Dermis blood vessel endothelial cell (primary cell): ENCODE measurements around the gene CLDN16. TPM values are rescaled to one million over a fixed set of nuclear protein-coding genes. Genes with fewer than 3 reads are reported as not detected.

Source experiments
- DNase-seq: peaks from one replicate; pipeline ENCODE4 v3.0.0; 2010
- total RNA-seq: library from RNA; depleted of rRNA; stranded (reverse); fragments of >200 nt; gene quantifications from 2 replicates; pipeline ENCODE4 v1.2.3, GENCODE V29; 2014

CLDN16 gene
- total RNA-seq, 1 donor from 2014 or later: 0.34 TPM

GRCh38 chr3:190381441-190381840, 6.5 kb upstream of the CLDN16 start:
- DNase-seq: no peak

- no peak for DNase-seq
Measured at GRCh38 chr3:190382082-190382481, 5.9 kb upstream of the CLDN16 start.

- peak; percentile 77 for DNase-seq
Measured at GRCh38 chr3:190384309-190384756, 3.6 kb upstream of the CLDN16 start.

DNA sequence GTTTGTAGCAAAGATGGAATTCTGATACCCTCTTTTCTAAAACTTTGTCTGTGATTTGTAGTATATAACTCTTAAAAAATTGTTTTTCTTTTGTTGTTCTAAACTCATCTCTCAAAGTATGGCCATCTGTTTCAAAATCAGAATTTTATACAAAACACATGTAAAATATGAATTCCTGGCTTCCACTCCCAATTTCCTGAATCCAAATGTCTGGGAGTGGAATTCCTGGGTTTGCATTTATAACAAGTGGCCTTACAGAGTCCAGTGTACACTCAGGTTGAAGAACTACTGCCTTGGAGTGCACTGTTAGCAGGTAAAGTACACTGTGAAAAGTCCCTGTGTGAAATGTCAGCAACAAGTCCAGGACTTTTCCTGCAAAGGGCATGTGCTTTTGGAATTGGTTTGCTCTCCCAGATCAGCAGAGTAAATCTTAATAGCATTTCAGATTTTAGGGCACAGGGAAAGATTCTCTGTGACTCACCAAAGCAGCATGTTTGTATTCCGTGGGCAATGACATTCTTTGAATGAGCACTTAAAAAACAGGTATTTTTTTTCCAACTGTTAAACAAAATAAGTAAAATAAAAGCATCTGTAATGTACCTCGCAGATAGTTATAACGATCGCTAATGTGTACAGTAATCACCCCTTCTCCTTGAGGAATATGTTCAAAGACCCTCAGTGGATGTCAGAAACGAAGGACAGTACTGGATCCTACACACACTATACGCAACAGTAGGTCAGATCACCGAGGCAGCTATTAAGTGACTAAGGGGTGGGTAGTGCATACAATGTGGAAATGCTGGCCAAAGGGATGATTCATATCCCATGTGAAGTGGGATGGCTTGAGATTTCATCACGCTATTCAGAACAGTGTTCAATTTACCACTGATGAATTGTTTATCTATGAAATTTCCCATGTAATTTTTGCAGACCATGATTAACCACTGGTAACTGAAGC, 2.0 kb upstream of the CLDN16 start:
- peak; percentile 95 for DNase-seq

DNA sequence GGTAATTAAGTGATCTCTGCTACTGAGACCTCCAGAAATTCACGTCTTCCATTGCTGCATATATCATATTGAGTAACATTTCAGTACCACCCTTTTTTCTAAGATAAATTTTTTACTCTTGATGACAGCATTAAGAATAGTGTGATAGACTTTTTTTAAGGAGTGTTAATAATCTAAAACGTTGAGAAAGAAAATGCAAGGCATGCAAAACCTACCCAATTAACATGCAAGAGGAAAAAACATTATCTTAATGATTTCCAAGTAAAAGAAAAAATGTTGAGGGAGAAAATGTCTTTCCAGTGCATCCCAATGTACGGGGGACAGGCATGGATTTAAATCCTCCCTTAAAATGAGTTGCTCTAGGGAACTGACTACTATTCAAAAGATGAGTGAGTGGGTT, 740 bp downstream of the CLDN16 start:
- DNase-seq: no peak

GRCh38 chr3:190396001-190396400, 8.0 kb downstream of the CLDN16 start:
- DNase-seq: no peak

- DNase-seq: no peak
Measured at GRCh38 chr3:190397889-190398288, 9.9 kb downstream of the CLDN16 start.

GRCh38 chr3:190399677-190400076, 11.7 kb downstream of the CLDN16 start:
- DNase-seq: no peak

DNA sequence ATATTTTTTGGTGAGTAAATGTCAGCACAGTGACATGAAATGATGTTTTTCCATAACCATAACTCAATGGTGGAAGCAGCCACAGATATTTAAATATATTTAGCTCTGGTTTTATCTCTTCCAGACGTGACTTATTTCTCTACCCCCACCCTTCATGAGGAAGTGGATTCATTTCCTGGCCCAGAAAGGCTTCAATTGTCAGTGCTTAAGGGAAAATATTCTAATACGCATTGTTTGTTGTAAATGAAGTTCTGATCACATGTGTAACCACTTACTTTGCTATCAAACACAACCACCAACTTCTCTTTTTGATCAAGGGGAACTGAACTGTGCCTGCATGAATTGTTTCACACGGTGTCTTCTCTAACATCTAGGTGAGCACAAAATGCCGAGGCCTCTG, 14.0 kb downstream of the CLDN16 start:
- DNase-seq: peak; percentile 87

GRCh38 chr3:190404715-190405114, 16.8 kb downstream of the CLDN16 start:
- DNase-seq: no peak

- no peak for DNase-seq
Measured at GRCh38 chr3:190414297-190414696, 26.3 kb downstream of the CLDN16 start.

DNA sequence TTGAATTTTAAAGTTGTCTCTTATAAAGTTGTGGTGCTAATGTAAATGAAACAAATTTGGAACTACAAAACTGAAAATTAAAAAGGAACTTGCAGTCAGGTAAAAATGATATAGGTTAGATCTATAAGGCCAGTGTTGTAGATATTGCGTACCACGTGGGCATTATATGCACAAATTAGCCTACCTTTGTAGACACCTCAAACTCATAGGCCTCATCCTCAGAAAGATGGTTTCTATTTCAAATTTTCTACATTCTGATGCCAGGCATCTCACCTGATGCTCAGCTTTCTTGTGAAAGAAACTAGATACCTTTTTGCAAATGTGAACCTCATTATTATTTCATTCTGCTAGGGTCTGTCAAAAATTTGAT, 36.1 kb downstream of the CLDN16 start:
- DNase-seq: no peak

DNA sequence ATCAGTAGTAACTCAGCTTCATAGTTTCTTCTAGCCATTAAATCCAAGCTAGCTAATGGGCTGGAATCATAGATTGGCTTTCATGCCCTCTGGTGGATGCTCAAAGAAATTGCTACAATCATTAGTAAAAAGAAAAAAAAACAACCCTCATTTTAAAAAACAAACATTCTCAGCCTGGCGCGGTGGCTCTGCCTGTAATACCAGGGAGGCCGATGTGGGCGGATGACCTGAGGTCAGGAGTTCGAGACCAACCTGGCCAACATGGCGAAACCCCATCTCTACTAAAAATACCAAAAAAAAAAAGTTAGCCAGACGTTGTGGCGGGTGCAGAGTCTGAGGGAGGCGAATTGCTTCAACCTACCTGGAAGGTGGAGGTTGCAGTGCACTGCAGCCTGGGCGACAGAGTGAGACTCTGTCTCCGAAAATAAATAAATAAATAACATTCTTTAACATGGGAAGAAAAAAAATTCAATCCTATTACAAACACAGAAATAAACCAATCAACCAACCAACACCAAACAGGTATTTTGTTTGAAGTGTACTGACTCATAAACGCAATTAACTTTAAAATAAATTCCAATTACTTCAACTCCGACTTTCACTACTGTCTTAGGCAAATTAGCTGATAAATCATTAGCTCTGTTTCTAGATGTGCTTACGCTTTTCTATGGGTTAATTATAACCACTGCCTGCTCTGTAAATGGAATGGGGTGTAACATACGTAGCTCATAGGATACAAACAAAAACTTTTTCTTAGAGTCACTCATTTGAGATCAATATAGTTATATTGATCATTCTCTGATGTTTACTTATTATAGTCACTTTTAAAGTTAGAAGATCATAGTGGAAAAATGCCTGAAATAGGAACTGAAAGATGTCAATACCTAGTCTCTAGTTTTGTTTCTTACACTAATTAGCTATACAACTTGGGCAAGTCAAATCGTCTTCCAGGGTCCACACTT, 36.8 kb downstream of the CLDN16 start:
- DNase-seq: peak; percentile 80

- DNase-seq: no peak
Measured at GRCh38 chr3:190425833-190426232, 37.9 kb downstream of the CLDN16 start.

GRCh38 chr3:190426806-190427507, 39.0 kb downstream of the CLDN16 start:
- DNase-seq: no peak

DNA sequence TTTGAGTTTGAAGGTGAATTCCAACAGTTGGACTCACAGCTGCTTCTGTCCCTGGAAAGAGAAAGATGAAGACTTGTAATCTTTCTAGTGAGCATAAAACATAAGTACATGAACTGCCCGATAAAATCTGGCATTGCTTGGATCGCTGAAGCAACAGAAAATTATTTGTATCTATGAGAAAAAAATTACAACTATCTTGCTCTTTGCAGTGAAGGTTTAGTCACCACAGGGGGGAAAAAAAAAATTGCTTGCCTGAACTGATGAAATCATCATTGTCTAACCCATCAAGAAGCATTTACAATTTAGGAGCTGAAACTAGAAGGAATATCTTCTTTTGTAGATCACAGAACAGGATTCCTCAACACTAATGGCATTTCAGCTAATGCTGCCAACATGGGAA, 41.7 kb downstream of the CLDN16 start:
- no peak for DNase-seq

- DNase-seq: no peak
Measured at GRCh38 chr3:190430906-190431305, 42.9 kb downstream of the CLDN16 start.

DNA sequence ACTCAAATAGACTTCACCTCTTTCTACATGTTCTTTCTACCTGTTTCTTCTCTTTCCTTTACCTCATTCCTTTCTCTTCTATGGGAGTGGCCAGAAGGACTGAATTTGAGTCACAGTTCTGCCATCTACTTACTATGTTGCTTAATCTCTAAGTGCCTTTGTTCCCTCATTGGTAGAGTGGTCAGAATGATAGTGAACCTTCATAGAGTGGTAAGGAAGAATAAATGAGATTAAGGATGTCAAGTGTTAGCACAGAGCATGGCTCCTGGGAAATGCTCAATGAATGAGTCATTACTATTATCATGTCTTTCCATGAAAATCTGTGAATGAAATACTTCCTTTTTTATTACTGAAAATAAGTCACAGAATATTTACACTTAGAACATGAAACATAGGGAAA, 44.3 kb downstream of the CLDN16 start:
- DNase-seq: no peak

DNA sequence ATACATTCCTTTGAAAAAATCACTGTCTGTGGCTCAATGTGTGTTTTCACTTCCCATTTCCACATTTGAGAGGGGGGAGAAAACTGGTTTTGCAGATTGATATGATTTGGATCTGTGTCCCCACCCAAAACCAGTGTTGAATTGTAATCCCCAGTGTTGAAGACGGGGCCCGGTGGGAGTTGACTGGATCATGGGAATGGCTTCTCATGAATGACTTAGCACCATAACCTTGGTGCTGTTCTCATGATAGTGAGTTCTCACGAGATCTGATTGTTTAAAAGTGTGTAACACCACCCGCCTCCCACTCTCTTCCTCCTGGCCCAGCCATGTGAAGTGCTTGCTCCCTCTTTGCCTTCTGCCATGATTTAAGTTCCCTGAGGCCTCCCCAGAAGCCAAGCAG, 45.7 kb downstream of the CLDN16 start:
- no peak for DNase-seq

- DNase-seq: no peak
Measured at GRCh38 chr3:190435618-190436017, 47.7 kb downstream of the CLDN16 start.

- no peak for DNase-seq
Measured at GRCh38 chr3:190436331-190436730, 48.4 kb downstream of the CLDN16 start.

DNA sequence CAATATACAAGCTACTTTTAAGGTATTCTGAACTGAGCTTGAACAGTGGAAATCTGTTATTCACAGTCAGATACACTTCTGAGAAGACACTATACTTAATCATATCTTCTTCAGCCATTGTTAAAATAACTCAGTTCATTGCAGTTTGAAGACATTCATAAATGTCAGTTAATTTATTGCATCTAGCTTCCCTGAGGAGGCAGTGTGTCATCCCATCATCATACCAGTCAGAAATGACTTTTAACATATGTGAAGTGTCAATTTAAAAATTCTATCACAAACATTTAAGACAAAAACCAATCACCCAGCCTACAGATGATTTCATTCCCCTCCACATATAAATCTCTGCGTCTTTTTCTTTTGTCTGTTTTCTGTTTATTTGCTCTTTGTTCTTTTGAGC, 54.3 kb downstream of the CLDN16 start:
- DNase-seq: no peak

DNA sequence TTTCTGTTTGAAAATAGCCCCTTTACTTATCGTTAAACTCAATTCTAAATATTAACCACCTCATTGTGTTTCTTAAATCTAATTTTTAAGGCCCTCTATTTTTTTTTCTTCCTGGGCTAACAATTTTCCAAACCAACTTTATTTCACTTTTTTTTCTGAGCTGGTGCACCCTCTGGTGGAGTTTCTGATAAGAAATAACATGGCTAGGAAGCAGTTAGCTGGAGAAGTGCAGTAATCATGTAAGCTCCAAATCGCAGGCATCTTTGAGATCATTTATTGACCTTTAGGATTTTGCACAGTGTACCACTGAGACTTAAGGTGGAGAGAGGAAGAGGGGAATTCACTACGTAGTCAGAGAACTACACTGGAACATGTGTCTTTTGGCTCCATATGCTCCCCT, 55.3 kb downstream of the CLDN16 start:
- DNase-seq: peak; percentile 40
